GM19025 (cell line): ENCODE measurements around the gene TCTA.
A peak's percentile ranks its signal among the peaks of the same experiment; 100 is the strongest.

ENCODE experiments used
- ATAC-seq: cut with Tn5 transposase; IDR thresholded peaks from one replicate; pipeline ENCODE4 v1.9.1; 2021; ENCODE audit warnings: mild to moderate bottlenecking, low read depth, moderate library complexity; ENCODE audit not compliant: unreplicated experiment

Gene TCTA

DNA sequence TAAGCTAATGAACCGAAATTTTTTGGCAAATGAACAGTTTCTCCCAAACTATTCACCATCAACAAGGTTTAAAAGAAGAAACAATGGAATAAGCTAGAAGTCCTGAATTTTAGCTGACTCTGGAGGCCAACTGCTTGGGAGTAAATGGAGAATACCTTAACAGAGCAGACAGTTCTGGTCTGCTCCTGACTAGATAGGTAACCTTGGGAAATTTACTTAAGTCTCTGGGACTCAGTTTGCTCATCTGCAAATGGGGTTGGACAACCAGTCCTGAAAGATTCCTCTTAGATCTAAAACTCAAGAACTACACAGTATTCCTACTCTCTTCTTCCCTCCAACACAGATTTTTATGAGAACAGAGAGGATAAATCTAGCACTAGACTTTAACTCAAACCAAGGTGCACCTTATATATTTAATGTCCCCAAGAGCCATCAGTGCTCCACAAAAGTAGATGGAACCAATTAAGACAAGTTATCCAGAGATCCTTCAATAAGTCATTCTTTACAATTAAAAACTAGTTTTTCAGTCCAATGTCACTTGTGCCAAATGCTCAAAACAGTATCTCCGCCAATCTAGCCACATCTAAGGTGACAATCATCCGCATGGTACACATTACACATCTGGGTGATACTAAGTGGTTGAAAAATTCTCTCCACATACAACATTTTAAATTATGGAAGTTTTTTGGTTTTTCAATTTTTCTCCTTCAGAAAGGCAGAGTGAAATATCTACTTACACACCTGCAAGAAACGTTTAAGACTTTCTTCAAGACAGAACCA is 2.0 kb upstream of the TCTA start:
- ATAC-seq = no peak

DNA sequence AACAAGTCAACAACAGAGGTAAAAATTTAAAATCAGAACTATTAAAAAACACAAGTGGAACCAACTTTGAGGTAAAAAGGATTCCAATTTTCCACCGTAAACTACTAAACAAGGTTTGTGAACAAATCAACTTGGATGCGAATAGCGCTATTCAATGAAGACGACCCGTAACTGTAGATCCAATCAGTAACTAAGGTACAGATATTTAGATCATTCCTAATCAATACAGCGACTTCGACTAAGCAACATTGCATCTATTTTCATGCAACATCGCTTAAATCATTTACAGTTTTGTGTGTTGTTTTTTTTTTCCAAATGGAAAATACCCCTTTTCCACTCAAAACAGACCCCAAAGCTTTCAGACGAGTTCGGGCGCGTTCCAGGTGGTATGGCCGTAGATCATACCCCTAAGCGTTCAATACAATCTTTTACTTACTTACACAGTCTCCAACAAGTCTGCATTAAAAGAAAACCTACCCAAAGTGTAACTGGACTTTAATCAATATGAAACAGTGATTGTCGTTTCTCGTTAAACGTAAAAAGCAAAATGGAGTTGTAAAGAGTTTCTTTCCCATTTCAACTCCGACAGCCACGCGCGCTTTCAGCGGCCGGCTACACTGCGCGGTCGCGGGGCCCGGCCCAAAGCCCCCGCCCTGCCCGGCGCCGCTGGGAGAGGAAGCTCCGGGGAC is 1.2 kb upstream of the TCTA start:
- no peak for ATAC-seq

DNA sequence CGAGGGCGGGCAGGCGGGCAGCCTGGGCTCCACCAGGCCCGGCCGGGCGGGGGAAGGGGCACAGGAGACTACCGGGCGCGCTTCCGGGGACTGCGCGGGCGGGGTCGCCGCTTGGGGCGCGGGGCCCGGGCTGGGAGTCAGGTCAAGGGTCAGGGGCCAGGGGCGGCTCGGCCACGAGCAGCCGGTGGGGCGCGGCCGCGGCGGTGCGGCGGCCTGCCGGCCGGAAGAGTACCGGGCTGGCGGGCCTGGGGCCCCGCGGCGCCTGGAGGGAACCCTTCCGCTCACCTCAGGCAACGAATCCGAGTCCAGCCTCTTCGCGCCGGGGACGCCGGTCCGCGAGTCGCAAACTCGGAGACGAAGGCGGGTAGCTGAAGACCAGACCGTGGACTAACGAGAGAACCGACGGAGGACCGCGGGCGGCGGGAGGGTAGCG is 672 bp upstream of the TCTA start:
- peak; percentile 27 for ATAC-seq

DNA sequence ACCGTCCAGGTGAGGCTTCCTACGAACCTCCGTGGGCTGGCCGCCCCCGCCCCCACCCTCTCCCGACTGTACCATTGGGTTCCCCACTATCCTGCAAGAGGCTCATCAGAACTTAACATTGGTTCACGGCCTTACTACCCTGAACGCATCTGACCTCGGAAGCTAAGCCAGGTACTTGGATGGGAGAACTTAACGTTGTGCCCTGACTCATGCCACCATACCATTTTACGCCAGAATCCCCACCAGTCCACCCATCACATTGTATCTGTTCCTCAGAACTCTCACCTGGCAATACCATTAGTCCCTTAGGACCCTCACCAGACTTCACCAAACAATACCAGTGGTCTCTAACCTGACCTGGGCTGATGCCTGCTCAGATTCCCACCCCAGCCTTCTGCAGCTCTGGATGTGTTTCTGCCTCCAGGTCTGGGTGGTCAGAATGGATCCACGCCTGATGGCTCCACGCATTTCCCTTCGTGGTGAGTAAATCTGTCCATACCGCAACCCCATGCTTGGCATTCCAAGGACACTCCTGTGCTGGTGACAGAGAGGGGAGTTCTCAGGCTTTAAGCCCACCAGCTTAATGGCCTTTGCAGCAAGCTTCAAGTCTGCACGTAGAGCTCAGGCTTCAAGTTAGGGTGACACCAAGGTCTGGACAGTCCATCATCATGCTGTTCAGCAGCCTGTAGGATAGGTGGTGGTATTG is 562 bp downstream of the TCTA start:
- ATAC-seq = no peak

DNA sequence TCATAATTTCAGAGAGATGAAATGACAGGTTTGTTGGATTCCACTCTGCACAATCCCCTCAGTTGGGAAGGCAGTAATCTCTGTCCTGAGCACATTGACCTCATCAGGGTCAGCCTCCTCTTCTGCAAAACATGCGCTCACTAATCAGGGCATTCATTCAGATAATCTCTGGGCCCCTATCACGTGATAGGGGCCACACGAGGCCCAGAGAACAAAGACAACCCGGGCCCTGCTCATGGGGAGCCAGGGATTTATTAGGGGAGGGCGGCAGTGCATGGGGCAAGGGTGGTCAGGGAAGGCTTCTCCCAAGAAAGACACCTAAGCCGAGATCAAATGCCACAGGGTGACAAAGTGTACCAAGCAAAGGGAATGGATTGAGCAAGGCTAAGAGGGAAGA is 1.1 kb downstream of the TCTA start:
- ATAC-seq = no peak

DNA sequence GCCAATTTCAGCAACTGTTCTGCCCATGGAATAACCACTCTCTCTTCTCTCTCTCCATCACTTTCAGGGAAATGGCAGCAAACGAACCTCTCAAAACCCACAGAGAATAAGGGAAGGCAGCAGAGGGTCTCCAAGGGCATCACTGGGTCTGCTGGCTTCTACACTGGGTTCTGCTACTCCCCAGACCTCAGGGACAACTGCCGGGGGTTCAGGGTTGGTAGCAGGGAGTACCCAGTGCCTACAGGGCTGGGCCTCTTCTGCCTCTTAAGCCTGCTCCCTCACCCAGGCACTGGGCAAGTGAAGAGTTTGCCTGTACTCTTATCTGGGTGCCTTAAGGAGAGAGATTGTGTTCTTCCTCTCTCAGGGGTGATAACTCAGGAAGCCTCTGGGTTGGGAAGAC is 2.5 kb downstream of the TCTA start:
- no peak for ATAC-seq

DNA sequence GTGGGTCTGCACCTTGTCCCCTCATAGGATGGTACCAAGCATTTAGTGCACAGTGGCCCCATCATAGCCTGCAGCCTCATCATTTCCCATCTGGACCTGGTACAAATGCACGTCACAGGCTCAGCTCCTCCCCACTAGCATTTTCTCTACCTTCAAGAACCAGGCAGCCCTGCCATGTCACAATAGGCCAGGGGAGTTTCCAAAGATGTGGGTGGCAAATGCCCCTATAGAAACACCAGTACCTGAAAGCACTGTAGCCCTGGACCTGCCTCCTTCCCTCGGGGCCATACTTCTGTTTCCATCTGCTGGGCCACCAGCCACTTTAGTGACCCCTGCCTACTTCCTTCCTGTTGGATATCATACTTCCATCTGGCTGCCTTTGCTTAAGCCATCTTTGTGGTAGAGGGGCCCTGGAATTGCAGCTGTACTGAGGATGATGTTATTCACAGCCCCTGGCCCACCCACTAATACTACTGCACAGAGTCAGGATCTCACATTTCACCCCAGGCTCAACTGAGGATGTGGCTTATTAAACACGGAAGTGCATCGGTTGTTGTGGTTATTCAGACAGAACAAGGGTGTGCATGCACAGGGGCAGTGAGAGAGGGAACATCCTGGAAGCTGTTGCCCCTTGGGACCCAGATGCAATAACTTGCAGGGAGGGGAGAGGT is 3.8 kb downstream of the TCTA start:
- no peak for ATAC-seq

DNA sequence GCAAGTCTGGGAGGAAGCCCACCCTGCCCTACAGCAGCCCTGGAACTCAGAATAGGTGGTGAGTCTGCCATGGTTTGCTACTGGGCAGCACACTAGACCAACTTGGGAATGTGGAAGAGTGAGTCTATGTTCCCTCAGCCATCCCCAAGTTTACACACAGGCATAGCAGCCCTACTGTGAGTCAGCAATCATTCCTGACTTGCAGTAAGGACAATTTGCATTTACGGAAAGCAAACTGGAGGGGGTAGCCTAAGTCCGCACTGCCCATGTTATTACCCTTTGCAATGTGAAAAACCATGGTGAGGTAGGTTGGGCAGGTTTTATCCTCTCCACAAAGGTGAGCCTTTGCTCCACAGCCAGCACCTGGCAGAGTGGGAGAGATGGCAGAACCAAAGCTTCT is 4.6 kb downstream of the TCTA start:
- ATAC-seq = no peak

DNA sequence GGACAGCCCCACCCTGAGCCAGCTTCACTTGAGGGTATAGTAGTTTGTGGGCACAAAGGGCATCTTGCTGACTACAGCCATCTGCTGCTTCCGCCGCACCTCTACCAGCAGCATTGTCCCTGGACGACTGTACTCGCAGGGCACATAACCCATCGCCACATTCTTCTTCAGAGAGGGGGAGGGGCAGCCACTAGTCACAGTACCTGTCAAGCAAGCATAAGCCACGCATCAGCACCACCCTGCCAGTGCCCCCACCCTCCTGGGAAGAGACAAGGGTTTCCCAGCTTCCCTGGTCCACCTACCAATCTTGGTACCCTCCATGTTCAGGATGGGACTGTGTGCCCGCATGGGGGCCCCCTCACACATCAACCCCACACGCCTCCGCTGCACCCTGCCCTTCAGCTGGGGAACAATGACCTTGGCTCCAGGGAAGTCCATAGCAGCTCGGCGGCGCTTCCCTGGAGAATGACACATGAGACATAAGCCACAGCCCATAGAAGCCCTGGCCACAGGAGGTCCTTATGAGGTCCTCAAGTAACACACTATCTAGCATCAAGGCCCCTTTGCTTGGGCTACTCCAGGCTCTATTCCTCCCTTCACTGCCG is 5.4 kb downstream of the TCTA start:
- ATAC-seq = no peak

DNA sequence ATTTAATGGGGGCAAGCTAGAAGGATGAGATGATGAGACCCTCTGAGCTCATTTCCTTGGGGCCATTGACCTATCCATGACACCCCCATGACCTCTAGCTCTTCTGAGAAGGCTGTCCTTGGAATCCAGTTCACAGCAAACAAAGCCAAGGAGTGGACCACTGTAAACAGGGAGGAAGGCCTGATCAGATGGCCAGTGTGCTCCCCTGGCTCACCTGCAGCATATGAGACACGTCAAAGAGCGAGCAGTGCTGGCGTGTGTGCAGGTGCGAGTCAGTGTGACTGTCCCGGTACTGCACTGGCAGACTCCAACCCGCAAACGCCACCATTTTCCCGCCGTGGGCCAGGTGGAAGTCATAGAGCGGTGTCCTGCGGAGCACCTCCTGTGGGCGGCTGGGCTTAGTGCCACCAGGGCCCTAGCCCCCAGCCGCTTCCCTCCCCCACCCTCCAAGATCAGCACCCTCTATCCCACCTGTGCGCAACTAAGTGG is 9.7 kb downstream of the TCTA start:
- no peak for ATAC-seq

DNA sequence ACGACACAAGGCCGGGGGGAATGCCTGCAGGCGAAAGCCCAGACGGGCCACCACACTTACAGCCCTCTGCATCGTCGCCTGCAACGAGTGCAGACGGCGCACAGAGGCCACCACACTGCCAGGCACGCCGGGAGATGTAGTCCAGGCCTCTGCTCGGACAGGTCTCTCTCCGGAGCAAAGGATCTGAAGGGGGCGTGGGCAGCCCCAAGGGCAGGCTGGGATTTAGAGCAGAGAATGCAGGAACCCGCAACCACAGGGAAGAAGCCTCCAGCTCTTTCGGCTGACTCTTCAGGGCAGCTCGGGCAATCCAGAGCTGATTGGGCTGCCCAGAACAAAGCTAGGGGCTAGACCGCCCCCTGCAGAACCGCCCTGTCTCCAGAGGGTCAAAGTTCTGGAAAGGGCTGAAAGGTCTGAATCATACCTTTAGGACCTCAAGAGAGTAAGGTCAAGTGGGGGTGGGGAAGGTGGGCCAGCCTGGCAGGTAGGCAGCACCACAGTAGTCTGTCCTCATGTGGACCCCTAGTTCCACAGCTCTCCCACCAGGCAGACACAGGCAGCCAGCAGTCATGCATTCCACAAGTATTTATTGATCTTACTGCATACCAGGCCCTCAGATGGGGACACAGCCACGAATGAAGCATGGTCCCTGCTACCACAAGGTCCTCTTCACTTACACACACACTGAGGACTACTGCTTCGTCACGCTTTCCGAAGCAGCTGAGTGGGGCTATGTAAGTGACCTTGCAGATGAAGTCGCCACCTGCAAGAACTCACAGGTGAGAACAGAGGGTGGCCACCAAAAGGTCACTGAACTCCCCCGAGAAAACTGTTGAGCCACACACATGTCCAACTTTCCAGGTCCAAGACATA is 10.4 kb downstream of the TCTA start, which contains the start of gene AMT:
AMT (minus strand) TSS at position 95 of the 870 bp plus-strand sequence; CDS start at position 72, 23 bp downstream.
- ATAC-seq = no peak

DNA sequence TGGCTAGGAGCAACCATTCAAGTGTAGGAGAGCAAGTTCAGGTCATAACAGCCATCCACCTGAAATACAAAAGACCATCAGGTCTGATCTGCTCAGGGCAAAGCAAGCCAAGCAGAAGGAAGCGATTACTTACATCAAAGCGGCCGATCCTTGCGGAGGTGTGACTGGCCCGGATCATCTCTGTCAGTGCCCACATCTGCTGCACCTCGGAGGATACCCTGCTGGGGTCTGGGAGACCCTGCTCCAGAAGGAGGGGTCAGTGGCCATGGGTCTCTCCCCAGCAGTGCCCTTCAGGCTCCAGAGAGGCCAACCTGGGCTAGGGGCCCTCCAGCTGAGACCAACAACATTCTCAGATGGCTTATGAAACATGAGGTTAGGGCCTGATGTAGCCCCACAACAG is 12.6 kb downstream of the TCTA start:
- ATAC-seq = no peak

DNA sequence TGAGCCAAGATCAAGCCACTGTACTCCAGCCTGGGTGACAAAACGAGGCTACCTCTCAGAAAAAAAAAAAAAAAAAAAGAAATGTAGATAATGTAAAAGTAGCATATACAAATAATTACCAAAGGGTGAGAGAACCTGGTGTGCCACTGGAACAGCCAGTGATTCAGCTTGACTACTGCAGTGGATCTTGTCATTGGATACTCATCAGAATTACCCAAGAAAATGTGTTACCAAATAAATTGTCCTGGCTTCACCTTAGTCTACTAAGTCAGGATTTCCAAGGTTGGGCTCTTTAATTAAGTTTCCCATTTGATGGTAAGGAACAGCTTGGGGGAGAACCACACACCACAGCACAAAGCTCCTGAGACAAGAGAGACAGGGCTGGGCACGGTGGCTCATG is 15.4 kb downstream of the TCTA start:
- ATAC-seq = no peak

DNA sequence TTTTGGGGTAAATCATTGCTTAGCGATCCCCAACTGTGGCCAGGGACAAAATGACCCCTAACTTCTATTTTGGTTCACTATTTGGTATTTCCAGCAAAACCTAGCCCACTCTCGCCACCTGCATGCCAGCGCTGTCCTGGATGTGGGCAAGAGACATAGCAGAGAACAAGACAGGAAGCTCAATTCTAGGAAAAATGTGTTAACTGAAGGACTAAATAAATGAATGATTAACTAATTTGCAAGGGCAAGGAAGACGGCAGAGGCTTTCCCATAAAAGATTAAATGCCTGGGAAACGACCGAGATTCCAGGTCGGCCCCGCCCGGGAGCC is 16.5 kb downstream of the TCTA start:
- ATAC-seq = no peak

DNA sequence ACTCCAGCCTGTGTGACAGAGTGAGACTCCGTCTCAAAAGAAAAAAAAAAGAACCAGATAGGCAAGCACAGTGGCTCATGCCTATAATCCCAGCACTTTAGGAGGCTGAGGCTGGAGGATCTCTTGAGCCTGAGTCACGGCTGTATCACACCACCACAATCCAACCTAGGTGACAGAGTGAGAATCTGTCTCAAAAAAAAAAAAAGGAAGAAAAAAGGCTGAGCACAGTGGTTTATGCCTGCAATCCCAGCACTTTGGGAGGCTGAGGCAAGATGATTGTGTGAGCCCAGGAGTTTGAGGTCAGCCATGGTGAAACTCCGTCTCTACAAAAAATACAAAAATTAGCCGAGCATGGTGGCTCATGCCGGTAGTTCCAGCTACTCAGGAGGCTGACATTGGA is 22.5 kb downstream of the TCTA start:
- no peak for ATAC-seq

DNA sequence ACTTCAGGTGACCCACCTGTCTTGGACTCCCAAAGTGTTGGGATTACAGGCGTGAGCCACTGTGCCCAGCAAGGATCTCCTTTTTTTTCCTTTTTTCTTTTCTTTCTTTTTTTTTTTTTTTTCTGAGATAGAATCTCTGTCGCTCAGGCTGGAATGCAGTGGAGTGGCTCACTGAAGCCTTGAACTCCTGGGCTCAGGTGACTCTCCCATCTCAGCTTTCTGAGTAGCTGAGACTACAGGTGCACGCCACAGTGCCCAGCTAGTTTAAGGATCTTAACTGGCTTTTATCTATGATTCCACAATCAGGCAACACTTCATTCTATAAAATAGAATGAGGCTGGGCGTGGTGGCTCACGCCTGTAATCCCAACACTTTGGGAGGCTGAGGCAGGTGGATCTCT is 33.2 kb downstream of the TCTA start:
- ATAC-seq = no peak

DNA sequence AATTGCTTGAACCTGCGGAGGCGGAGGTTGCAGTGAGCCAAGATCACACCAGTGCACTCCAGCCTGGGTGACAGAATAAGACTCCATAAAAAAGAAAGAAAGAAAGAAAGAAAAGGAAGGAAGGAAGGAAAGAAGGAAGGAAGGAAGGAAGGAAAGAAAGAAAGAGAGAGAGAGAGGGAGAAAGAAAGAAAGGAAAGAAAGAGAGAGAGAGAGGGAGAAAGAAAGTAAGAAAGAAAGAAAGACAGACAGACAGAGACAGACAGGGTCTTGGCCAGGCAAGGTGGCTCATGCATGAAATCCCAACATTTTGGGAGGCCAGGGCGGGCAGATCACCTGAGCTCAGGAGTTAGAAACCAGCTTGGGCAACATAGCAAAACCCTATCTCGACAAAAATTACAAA is 41.4 kb downstream of the TCTA start:
- ATAC-seq = no peak

DNA sequence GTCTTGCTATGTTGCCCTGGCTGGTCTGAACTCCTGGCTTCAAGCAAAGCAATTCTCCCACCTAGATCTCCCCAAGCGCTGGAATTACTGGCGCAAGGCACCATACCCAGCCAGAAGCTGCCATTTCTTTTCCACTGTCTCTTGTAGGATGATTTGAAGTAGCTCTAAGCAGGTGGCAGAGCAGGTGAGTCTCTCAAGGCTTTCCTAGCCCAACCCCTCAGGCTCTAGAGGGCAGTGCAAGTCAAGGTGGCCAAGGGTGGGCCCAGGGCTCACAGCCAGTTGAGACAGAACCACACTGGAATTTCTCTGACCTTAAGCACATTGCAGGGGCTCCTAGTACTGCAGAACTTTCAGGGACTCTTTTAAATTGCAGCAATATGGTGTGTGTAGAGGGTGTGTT is 42.2 kb downstream of the TCTA start:
- no peak for ATAC-seq

DNA sequence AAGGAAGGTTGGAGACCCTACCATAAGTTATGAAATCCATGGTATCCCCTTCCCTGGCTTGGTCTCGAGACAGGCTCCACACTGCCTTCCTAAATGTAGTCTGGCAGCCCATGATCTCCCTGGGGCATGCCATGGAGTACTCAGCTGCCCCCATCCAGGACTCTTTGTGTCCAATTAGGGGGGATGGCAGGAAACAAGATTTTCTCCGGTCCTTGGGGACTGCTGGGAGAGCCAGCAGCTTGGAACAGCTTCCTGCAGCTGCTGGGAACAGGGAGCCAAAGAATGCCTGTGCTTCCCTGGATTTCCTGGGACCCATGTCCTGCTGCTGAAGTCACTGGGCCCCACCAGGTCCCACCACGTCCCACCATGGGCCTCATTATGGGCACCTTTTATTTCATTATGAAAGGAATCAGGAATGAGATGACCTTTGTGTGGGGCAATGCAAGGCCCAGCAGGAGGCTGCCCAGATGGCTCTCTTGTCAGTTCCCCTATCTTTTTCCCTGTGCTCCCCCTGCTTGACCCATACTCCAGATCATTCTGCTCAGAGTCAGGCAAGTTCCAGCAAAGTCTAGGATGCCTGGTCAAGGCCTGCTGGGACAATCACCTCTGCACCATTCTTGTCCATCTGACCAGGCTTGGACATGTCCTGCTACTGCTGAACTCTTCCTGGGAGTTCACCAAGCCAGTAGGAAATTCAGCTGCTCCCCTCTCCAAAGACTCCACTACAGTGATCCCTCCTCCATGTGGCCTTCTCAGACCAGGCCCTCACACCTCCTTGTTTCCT is 42.9 kb downstream of the TCTA start:
- ATAC-seq = no peak
